HepG2 (cell line): ENCODE measurements around the gene DEUP1. TPM values are rescaled to one million over a fixed set of nuclear protein-coding genes. Genes with fewer than 3 reads are reported as not detected.
A peak's percentile ranks its signal among the peaks of the same experiment; 100 is the strongest.

Source experiments
- CCDC6 ChIP-seq: sonication (generic); formaldehyde crosslinking; IDR thresholded peaks from 2 replicates; pipeline ENCODE4 v1.8.1; 2022; ENCODE audit warnings: mild to moderate bottlenecking, missing genetic modification reagents, moderate library complexity
- CREB1 ChIP-seq, 2 experiments: fragments of 450-650 bp in 1 of 2; IDR thresholded peaks; 2 replicates each; pipeline ENCODE4 v1.6.1; 2016 to 2017; ENCODE audit warnings: control low read depth in 1 of 2, mild to moderate bottlenecking in 1 of 2, missing compliant biosample characterization in 1 of 2, missing genetic modification characterization in 1 of 2
- MTF2 ChIP-seq: sonication (generic); formaldehyde crosslinking; IDR thresholded peaks from 2 replicates; pipeline ENCODE4 v1.5.0; 2020; ENCODE audit warnings: missing genetic modification reagents, borderline replicate concordance
- NFKBIZ ChIP-seq: IDR thresholded peaks from 2 replicates; pipeline ENCODE4 v1.6.1; 2018; ENCODE audit warnings: missing genetic modification reagents, missing compliant biosample characterization
- RBAK ChIP-seq: sonication (generic); formaldehyde crosslinking; IDR thresholded peaks from 2 replicates; pipeline ENCODE4 v1.5.1; 2020; ENCODE audit warnings: mild to moderate bottlenecking, missing genetic modification reagents
- SATB2 ChIP-seq: sonication (generic); formaldehyde crosslinking; IDR thresholded peaks from 2 replicates; pipeline ENCODE4 v1.5.0; 2020; ENCODE audit warnings: missing genetic modification reagents
- SP5 ChIP-seq: IDR thresholded peaks from 2 replicates; pipeline ENCODE4 v1.6.1; 2016; ENCODE audit warnings: low read depth, borderline replicate concordance
- ZBTB21 ChIP-seq: sonication (generic); formaldehyde crosslinking; IDR thresholded peaks from 2 replicates; pipeline ENCODE4 v1.4.0; 2020; ENCODE audit warnings: missing genetic modification reagents
- ZKSCAN8 ChIP-seq: IDR thresholded peaks from 2 replicates; pipeline ENCODE4 v1.6.1; 2016; ENCODE audit warnings: borderline replicate concordance, missing genetic modification reagents, missing compliant biosample characterization
- polyA plus RNA-seq, 8 experiments: library from polyadenylated mRNA; depleted of rRNA in 3 of 8; stranded (reverse) in 7 of 8; unstranded in 1 of 8; fragments of >200 nt; fragmentation: Illumina TruSeq in 4 of 8; extraction: Trizol in 4 of 8; gene quantifications; 2 replicates each; pipeline versions ENCODE4 v1.2.1 to v1.2.3, GENCODE V29; 2011 to 2016; ENCODE audit warnings: low read depth in 4 of 8, missing spikeins in 1 of 8, mixed read lengths in 1 of 8; ENCODE audit not compliant: insufficient read depth in 1 of 8
- total RNA-seq, 5 experiments: library from RNA; depleted of rRNA; stranded (reverse); fragments of >200 nt; fragmentation: Illumina TruSeq; extraction: Trizol; gene quantifications; 2 replicates each; pipeline ENCODE4 v1.2.3, GENCODE V29; 2016; ENCODE audit warnings: low read depth in 1 of 5
- TF ChIP-seq, protein P1 (sequence below): sonication (generic); formaldehyde crosslinking; IDR thresholded peaks from 2 replicates; pipeline ENCODE4 v1.5.0; 2020; ENCODE audit warnings: mild to moderate bottlenecking, missing genetic modification reagents, borderline replicate concordance
- TF ChIP-seq, protein P2 (sequence below): sonication (generic); formaldehyde crosslinking; IDR thresholded peaks from 2 replicates; pipeline ENCODE4 v1.5.0; 2020; ENCODE audit warnings: mild to moderate bottlenecking, missing genetic modification reagents
- TF ChIP-seq, protein P3 (sequence below), 2 experiments: sonication (generic) in 1 of 2; formaldehyde crosslinking in 1 of 2; IDR thresholded peaks; 2 replicates each; pipeline versions ENCODE4 v1.4.0 to v1.6.1; 2016 to 2020; ENCODE audit warnings: borderline replicate concordance in 1 of 2, low read depth in 1 of 2, mild to moderate bottlenecking in 1 of 2, missing genetic modification reagents in 1 of 2
- TF ChIP-seq, protein P4 (sequence below): sonication (generic); formaldehyde crosslinking; IDR thresholded peaks from 2 replicates; pipeline ENCODE4 v1.4.0; 2020; ENCODE audit warnings: missing genetic modification reagents

DEUP1 gene
- total and polyA plus RNA-seq, 2 of the 13 experiments (the other 11 are each of a cell fraction or from before 2014, with no cell fraction given): not detected

DNA sequence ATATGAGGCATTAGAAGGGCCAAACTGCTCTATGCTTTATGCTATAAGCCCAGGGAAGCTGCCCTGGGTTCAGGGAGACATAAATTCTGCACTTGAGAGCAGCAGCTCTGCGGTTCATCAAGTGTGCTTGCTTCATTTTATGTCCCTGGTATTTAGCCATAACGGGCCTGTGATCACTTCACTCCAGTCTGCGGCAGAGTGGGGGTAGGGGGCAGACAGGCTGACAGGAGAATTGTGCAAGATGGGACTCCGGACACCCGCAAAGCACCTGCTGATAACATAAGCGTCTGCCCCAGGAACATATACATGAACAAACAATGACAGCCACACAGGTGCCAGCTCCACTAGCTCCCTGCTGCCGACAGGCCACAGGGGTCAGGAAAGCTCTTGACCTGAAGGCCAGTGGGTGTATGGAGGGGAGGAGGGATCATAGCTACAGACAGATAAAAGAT, 156.5 kb downstream of the DEUP1 start (continued):
- TF ChIP-seq, protein P1, sequence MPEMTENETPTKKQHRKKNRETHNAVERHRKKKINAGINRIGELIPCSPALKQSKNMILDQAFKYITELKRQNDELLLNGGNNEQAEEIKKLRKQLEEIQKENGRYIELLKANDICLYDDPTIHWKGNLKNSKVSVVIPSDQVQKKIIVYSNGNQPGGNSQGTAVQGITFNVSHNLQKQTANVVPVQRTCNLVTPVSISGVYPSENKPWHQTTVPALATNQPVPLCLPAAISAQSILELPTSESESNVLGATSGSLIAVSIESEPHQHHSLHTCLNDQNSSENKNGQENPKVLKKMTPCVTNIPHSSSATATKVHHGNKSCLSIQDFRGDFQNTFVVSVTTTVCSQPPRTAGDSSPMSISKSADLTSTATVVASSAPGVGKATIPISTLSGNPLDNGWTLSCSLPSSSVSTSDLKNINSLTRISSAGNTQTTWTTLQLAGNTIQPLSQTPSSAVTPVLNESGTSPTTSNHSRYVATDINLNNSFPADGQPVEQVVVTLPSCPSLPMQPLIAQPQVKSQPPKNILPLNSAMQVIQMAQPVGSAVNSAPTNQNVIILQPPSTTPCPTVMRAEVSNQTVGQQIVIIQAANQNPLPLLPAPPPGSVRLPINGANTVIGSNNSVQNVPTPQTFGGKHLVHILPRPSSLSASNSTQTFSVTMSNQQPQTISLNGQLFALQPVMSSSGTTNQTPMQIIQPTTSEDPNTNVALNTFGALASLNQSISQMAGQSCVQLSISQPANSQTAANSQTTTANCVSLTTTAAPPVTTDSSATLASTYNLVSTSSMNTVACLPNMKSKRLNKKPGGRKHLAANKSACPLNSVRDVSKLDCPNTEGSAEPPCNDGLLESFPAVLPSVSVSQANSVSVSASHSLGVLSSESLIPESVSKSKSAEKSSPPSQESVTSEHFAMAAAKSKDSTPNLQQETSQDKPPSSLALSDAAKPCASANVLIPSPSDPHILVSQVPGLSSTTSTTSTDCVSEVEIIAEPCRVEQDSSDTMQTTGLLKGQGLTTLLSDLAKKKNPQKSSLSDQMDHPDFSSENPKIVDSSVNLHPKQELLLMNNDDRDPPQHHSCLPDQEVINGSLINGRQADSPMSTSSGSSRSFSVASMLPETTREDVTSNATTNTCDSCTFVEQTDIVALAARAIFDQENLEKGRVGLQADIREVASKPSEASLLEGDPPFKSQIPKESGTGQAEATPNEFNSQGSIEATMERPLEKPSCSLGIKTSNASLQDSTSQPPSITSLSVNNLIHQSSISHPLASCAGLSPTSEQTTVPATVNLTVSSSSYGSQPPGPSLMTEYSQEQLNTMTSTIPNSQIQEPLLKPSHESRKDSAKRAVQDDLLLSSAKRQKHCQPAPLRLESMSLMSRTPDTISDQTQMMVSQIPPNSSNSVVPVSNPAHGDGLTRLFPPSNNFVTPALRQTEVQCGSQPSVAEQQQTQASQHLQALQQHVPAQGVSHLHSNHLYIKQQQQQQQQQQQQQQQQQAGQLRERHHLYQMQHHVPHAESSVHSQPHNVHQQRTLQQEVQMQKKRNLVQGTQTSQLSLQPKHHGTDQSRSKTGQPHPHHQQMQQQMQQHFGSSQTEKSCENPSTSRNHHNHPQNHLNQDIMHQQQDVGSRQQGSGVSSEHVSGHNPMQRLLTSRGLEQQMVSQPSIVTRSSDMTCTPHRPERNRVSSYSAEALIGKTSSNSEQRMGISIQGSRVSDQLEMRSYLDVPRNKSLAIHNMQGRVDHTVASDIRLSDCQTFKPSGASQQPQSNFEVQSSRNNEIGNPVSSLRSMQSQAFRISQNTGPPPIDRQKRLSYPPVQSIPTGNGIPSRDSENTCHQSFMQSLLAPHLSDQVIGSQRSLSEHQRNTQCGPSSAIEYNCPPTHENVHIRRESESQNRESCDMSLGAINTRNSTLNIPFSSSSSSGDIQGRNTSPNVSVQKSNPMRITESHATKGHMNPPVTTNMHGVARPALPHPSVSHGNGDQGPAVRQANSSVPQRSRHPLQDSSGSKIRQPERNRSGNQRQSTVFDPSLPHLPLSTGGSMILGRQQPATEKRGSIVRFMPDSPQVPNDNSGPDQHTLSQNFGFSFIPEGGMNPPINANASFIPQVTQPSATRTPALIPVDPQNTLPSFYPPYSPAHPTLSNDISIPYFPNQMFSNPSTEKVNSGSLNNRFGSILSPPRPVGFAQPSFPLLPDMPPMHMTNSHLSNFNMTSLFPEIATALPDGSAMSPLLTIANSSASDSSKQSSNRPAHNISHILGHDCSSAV (CRISPR knock-in tag): no peak
- TF ChIP-seq NFKBIZ (CRISPR knock-in tag) (peak; percentile 90), SATB2 (CRISPR knock-in tag) (no peak; the same call in 1 of the 2 replicates), CCDC6 (no peak), ZKSCAN8 (CRISPR knock-in tag) (peak; percentile 77), RBAK (CRISPR knock-in tag) (no peak), SP5 (peak; percentile 93), ZBTB21 (CRISPR knock-in tag) (no peak), MTF2 (CRISPR knock-in tag) (no peak), CREB1 (IDR thresholded peaks at IDR 0.05) (no peak), CREB1 (CRISPR knock-in tag; IDR thresholded peaks at IDR 0.05) (peak; percentile 80)
- TF ChIP-seq, protein P2, sequence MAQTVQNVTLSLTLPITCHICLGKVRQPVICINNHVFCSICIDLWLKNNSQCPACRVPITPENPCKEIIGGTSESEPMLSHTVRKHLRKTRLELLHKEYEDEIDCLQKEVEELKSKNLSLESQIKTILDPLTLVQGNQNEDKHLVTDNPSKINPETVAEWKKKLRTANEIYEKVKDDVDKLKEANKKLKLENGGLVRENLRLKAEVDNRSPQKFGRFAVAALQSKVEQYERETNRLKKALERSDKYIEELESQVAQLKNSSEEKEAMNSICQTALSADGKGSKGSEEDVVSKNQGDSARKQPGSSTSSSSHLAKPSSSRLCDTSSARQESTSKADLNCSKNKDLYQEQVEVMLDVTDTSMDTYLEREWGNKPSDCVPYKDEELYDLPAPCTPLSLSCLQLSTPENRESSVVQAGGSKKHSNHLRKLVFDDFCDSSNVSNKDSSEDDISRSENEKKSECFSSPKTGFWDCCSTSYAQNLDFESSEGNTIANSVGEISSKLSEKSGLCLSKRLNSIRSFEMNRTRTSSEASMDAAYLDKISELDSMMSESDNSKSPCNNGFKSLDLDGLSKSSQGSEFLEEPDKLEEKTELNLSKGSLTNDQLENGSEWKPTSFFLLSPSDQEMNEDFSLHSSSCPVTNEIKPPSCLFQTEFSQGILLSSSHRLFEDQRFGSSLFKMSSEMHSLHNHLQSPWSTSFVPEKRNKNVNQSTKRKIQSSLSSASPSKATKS (CRISPR knock-in tag): peak; percentile 86; the same call in 1 of the 2 replicates
- TF ChIP-seq, protein P3, sequence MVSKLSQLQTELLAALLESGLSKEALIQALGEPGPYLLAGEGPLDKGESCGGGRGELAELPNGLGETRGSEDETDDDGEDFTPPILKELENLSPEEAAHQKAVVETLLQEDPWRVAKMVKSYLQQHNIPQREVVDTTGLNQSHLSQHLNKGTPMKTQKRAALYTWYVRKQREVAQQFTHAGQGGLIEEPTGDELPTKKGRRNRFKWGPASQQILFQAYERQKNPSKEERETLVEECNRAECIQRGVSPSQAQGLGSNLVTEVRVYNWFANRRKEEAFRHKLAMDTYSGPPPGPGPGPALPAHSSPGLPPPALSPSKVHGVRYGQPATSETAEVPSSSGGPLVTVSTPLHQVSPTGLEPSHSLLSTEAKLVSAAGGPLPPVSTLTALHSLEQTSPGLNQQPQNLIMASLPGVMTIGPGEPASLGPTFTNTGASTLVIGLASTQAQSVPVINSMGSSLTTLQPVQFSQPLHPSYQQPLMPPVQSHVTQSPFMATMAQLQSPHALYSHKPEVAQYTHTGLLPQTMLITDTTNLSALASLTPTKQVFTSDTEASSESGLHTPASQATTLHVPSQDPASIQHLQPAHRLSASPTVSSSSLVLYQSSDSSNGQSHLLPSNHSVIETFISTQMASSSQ (IDR thresholded peaks at IDR 0.05; ENCODE audit: low read depth): peak; percentile 79
- TF ChIP-seq, protein P3 (CRISPR knock-in tag; IDR thresholded peaks at IDR 0.05; ENCODE audit: borderline replicate concordance): peak; percentile 94
- TF ChIP-seq, protein P4, sequence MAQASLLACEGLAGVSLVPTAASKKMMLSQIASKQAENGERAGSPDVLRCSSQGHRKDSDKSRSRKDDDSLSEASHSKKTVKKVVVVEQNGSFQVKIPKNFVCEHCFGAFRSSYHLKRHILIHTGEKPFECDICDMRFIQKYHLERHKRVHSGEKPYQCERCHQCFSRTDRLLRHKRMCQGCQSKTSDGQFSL (CRISPR knock-in tag): no peak
